H9 (cell line): ENCODE results near the gene CCDC34. TPM values are rescaled to one million over a fixed set of nuclear protein-coding genes. Genes with fewer than 3 reads are reported as not detected.

Experiments used
- DNase-seq: peaks from one replicate; pipeline ENCODE4 v3.0.0-alpha.2; 2017
- H2AFZ ChIP-seq: one replicate; pipeline ENCODE4 v1.6.1; 2013; ENCODE audit warnings: mild to moderate bottlenecking, low read length, control low read depth, moderate library complexity
- H2AK5ac ChIP-seq: 2 replicates; pipeline ENCODE4 v1.6.1; 2013; ENCODE audit warnings: low read length, control low read depth, mixed read lengths; ENCODE audit not compliant: insufficient read length
- H2BK120ac ChIP-seq: one replicate; pipeline ENCODE4 v1.6.1; 2013; ENCODE audit warnings: low read depth, mild to moderate bottlenecking, low read length, control low read depth, inconsistent platforms; ENCODE audit not compliant: poor library complexity, severe bottlenecking
- H2BK12ac ChIP-seq: 2 replicates; pipeline ENCODE4 v1.6.1; 2013; ENCODE audit warnings: low read length, control low read depth, mixed read lengths, low read depth; ENCODE audit not compliant: insufficient read length
- H2BK15ac ChIP-seq: 2 replicates; pipeline ENCODE4 v1.6.1; 2013; ENCODE audit warnings: low read depth, low read length, control low read depth
- H2BK20ac ChIP-seq: one replicate; pipeline ENCODE4 v1.6.1; 2013; ENCODE audit warnings: low read depth, mild to moderate bottlenecking, low read length, control low read depth, inconsistent platforms; ENCODE audit not compliant: poor library complexity, severe bottlenecking
- H2BK5ac ChIP-seq: 2 replicates; pipeline ENCODE4 v1.6.1; 2013; ENCODE audit warnings: low read length, control low read depth, mixed read lengths; ENCODE audit not compliant: insufficient read length
- H3K14ac ChIP-seq: 2 replicates; pipeline ENCODE4 v1.6.1; 2013; ENCODE audit warnings: low read length, control low read depth; ENCODE audit not compliant: insufficient read depth
- H3K18ac ChIP-seq: 2 replicates; pipeline ENCODE4 v1.6.1; 2013; ENCODE audit warnings: low read depth, mild to moderate bottlenecking, mixed read lengths, low read length, control low read depth; ENCODE audit not compliant: insufficient read length
- H3K23ac ChIP-seq: 2 replicates; pipeline ENCODE4 v1.6.1; 2013; ENCODE audit warnings: low read length, control low read depth, mixed read lengths, low read depth; ENCODE audit not compliant: insufficient read length
- H3K23me2 ChIP-seq: 2 replicates; pipeline ENCODE4 v1.6.1; 2013; ENCODE audit warnings: low read depth, mild to moderate bottlenecking, mixed read lengths, low read length, control low read depth; ENCODE audit not compliant: insufficient read length, poor library complexity, severe bottlenecking
- H3K27ac ChIP-seq: 2 replicates; pipeline ENCODE4 v1.5.1; 2013; ENCODE audit warnings: low read length, control low read depth, mixed read lengths, low read depth; ENCODE audit not compliant: insufficient read length
- H3K27me3 ChIP-seq: 2 replicates; pipeline ENCODE4 v1.6.1; 2013; ENCODE audit warnings: low read length, control low read depth, inconsistent platforms; ENCODE audit not compliant: insufficient read depth
- H3K4ac ChIP-seq: 2 replicates; pipeline ENCODE4 v1.6.1; 2013; ENCODE audit warnings: low read depth, mild to moderate bottlenecking, control low read depth, inconsistent platforms, low read length, moderate library complexity
- H3K4me1 ChIP-seq: 2 replicates; pipeline ENCODE4 v1.6.1; 2013; ENCODE audit warnings: low read length, control low read depth, inconsistent platforms; ENCODE audit not compliant: insufficient read depth
- H3K4me2 ChIP-seq: 2 replicates; pipeline ENCODE4 v1.6.1; 2013; ENCODE audit warnings: low read length, control low read depth, mixed read lengths; ENCODE audit not compliant: insufficient read length, insufficient read depth
- H3K56ac ChIP-seq: 2 replicates; pipeline ENCODE4 v1.6.1; 2013; ENCODE audit warnings: low read depth, mild to moderate bottlenecking, mixed read lengths, low read length, control low read depth; ENCODE audit not compliant: insufficient read length
- H3K79me1 ChIP-seq: 2 replicates; pipeline ENCODE4 v1.6.1; 2013; ENCODE audit warnings: low read depth, mild to moderate bottlenecking, moderate library complexity, low read length, control low read depth, inconsistent platforms; ENCODE audit not compliant: insufficient read depth, poor library complexity, severe bottlenecking
- H3K79me2 ChIP-seq: 2 replicates; pipeline ENCODE4 v1.6.1; 2013; ENCODE audit warnings: low read length, control low read depth, inconsistent platforms; ENCODE audit not compliant: insufficient read depth
- H3K9ac ChIP-seq: 2 replicates; pipeline ENCODE4 v1.6.1; 2013; ENCODE audit warnings: low read length, control low read depth, mixed read lengths; ENCODE audit not compliant: insufficient read length; ENCODE audit errors: extremely low read depth
- H3K9me3 ChIP-seq: one replicate; pipeline ENCODE4 v1.6.1; 2013; ENCODE audit warnings: low read depth, low read length, inconsistent platforms; ENCODE audit not compliant: control insufficient read depth
- H3T11ph ChIP-seq: one replicate; pipeline ENCODE4 v1.6.1; 2013; ENCODE audit warnings: mild to moderate bottlenecking, low read length, control low read depth, inconsistent platforms
- H4K20me1 ChIP-seq: one replicate; pipeline ENCODE4 v1.6.1; 2013; ENCODE audit not compliant: control insufficient read depth, insufficient read length, insufficient read depth
- H4K5ac ChIP-seq: 2 replicates; pipeline ENCODE4 v1.6.1; 2013; ENCODE audit warnings: low read depth, mild to moderate bottlenecking, mixed read lengths, low read length, control low read depth; ENCODE audit not compliant: insufficient read length
- H4K8ac ChIP-seq: replicated peaks from 2 replicates; pipeline ENCODE4 v1.6.1; 2013; ENCODE audit warnings: low read length, control low read depth, mixed read lengths, low read depth; ENCODE audit not compliant: insufficient read length
- H4K91ac ChIP-seq: 2 replicates; pipeline ENCODE4 v1.6.1; 2013; ENCODE audit warnings: low read depth, mild to moderate bottlenecking, moderate library complexity, mixed read lengths, low read length, control low read depth; ENCODE audit not compliant: insufficient read length
- H3K27ac Mint-ChIP-seq, 3 experiments: 2 replicates in 2 of 3; 3 replicates in 1 of 3; pipeline ENCODE4 v1.8.0; 2020 to 2021; ENCODE audit warnings: mixed read lengths in 3 of 3, mild to moderate bottlenecking in 1 of 3, moderate library complexity in 1 of 3
- H3K27me3 Mint-ChIP-seq: 2 replicates; pipeline ENCODE4 v1.8.0; 2021; ENCODE audit warnings: low read depth, mild to moderate bottlenecking, moderate library complexity, mixed read lengths
- H3K36me3 Mint-ChIP-seq, 3 experiments: 2 replicates in 2 of 3; 3 replicates in 1 of 3; pipeline ENCODE4 v1.8.0; 2020 to 2021; ENCODE audit warnings: low read depth in 3 of 3, mixed read lengths in 3 of 3; ENCODE audit not compliant: insufficient read depth in 1 of 3
- H3K4me1 Mint-ChIP-seq, 2 experiments: 2 replicates each; pipeline ENCODE4 v1.8.0; 2020; ENCODE audit warnings: mixed read lengths in 2 of 2
- H3K4me3 Mint-ChIP-seq, 2 experiments: 2 replicates in 1 of 2; 3 replicates in 1 of 2; pipeline ENCODE4 v1.8.0; 2020 to 2021; ENCODE audit warnings: mild to moderate bottlenecking in 2 of 2, mixed read lengths in 2 of 2, moderate library complexity in 1 of 2
- H3K9me3 Mint-ChIP-seq, 2 experiments: 2 replicates in 1 of 2; 3 replicates in 1 of 2; pipeline ENCODE4 v1.8.0; 2020; ENCODE audit warnings: mild to moderate bottlenecking in 2 of 2, mixed read lengths in 2 of 2, moderate library complexity in 1 of 2
- CTCF ChIP-seq: fragments of 200-600 bp; sonication (generic); conservative IDR thresholded peaks from 3 replicates; pipeline ENCODE4 v1.8.0; 2021; ENCODE audit warnings: antibody characterized with exemption, mild to moderate bottlenecking
- WGBS: extraction: QIAGEN DNeasy Blood & Tissue Kit; methylation state at CpG from one replicate; pipeline ENCODE4 v1.1.7; 2013; ENCODE audit warnings: missing lambda C conversion rate, low lambda C conversion rate, mixed read lengths; ENCODE audit not compliant: insufficient read length; ENCODE audit errors: extremely low coverage; 5-methylcytosine and 5-hydroxymethylcytosine counted together
- total RNA-seq: library from RNA; stranded (reverse); gene quantifications from 2 replicates; pipeline ENCODE4 v1.2.1, GENCODE V29; 2021

The CCDC34 gene
- total RNA-seq, 1 experiment from 2014 or later, result 25.2 TPM

GRCh38 chr11:27363576-27364117 lies 632 bp upstream of the CCDC34 start:
- Mint-ChIP-seq H3K27me3 (no peaks in the 10 kb centered on the region; the same call in 1 of the 2 replicates), H3K4me1 (peaks cover 41 to 47% of the 10 kb centered on the region in 2 experiments), H3K9me3 (no peaks in the 10 kb centered on the region), H3K27ac (peak overlapping the region; percentile 87 to 98 (median 97)), H3K4me3 (peak overlapping the region; percentile 93 to 98), H3K36me3 (peaks cover 2 to 17% (median 14%) of the 10 kb centered on the region in 3 experiments; a peak in 6 of 7 replicates)
- Histone ChIP-seq H4K5ac (no peak overlapping the region), H3K56ac (no peak overlapping the region), H2BK120ac (no peak overlapping the region), H2BK15ac (no peak overlapping the region), H2BK12ac (no peak overlapping the region), H4K91ac (no peak overlapping the region), H3K4ac (no peak overlapping the region), H3K27me3 (no peaks in the 10 kb centered on the region), H2AK5ac (no peak overlapping the region), H2AFZ (no peak overlapping the region), H3K79me1 (no peaks in the 10 kb centered on the region), H3K79me2 (no peaks in the 10 kb centered on the region), H4K8ac (no peak overlapping the region), H3T11ph (no peak overlapping the region), H3K23me2 (peaks cover 4% of the 10 kb centered on the region), H2BK5ac (no peak overlapping the region), H3K18ac (no peak overlapping the region), H3K4me1 (no peaks in the 10 kb centered on the region; the same call in 1 of the 2 replicates), H3K14ac (no peak overlapping the region), H3K9ac (peak overlapping the region; percentile 31), H3K4me2 (peak overlapping the region; percentile 78), H3K27ac (no peak overlapping the region), H4K20me1 (no peaks in the 10 kb centered on the region), H2BK20ac (no peak overlapping the region), H3K9me3 (no peaks in the 10 kb centered on the region), H3K23ac (no peak overlapping the region)
- no peak for DNase-seq
- WGBS, result no CpG with 5 or more reads among the region's 13 CpGs
- TF ChIP-seq CTCF, result no peak
